NCI-H2029 (cell line): ENCODE measurements around the gene TRIAP1.
"Not testable (repeated sequence)": the region's sequence is repeated elsewhere in the genome, so short reads cannot be mapped to it uniquely, and the experiment has no call there.

Experiments used
- DNase-seq: peaks from one replicate; lab custom pipeline; 2025; lab: John Stamatoyannopoulos, UW

The TRIAP1 gene

DNA sequence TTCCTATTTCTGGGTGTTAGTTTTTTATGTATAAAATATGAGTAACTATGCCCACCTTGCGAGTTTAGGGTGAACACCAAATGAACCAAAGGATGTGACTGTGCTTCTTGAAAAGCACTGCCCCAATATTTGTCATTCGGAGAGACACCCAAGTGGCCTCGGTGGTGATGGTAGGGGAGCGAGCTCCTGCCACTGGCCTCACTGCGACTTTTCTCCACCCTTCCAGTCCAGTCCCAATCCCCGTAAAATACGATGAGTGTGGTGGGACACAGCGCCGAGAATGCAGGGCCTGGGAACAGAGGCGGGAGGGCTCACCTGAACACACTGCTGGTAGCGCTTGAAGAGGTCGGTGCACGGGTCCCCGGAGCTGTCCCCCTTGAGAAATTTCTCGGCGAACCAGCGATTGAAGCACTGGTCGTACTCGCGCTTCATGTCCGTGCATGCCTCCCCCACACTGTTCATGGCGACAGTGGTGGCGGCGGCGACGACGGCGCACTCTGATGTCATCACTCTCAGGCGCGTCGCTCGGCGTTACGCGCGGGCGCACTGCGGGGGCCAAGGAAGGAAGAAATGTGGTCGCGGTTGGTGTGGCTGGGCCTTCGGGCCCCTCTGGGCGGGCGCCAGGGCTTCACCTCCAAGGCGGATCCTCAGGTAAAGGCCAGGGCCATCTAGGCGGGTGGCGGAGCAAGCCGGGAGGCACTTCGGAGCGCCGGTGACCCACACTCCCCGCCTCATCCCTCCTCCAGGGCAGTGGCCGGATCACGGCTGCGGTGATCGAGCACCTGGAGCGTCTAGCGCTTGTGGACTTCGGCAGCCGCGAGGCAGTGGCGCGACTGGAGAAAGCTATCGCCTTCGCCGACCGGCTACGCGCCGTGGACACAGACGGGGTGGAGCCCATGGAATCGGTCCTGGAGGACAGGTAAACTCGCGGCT lies at the start of gene TRIAP1, which contains the start of gene GATC:
Gene TRIAP1 (minus strand): TSS at position 474 of the 933 bp plus-strand sequence. CDS start 12 bp downstream, at position 462.
Gene GATC (plus strand): TSS at position 534 of the 933 bp plus-strand sequence. CDS start 37 bp downstream, at position 571.
- peak; percentile 48 for DNase-seq

DNA sequence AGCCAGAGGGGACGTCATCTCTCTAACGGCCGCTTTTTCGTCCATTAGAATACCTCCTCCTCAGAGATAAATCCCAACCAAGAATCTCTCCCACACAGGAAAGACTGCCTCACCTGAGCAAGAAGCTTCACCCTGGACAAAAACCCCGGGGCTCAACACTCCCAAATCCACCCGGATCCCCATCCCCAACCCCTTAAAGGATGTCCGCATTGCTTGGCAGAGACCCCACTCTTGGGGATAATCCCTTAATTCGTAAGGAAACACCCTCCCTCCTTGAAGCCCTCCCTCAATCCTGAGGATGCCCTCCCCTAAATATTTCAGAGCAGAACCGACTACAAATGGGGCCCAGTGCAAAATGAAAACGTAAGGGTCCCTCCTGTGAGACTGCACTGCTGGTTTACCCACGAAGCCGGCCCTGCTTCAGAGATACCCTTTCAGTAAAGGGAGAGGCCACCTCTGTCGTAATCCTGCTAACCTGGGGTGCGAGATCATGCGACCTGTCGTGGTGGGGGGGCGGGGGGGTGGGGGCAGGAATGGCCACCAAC lies 49.1 kb upstream of the TRIAP1 start:
- DNase-seq, result no peak

DNA sequence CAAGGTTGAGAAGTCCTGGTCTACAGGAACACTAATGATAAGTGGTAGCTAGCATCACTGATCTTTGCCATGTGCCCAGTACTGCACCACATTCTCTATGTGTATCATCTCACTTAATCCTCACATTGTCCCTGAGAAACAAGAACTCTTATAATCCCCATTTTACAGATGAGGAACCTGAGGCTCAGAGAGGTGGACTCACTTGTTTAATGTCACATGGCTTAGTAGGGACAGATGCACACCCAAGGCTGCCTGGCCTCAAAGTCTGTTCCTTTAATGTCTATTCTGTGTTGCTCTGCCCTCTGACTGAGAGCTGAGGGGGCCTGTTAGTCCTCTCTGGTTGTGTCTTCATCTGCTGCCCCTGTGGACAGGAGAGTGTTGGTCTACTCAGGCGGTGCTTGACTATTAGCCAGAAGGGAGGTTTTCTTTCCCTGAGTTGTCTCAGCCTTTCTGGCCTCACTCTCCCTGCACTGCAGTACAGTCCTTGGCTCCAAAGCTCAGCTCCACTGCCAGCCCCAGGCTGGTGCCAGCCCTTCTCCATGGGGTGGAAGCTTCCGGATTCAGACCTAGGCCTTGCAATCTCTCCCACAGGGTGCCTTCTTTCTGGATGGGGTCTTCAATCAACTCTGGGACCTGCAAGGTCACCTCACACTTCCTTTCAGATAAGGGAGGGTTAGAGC lies 44.8 kb upstream of the TRIAP1 start:
- no peak for DNase-seq

DNA sequence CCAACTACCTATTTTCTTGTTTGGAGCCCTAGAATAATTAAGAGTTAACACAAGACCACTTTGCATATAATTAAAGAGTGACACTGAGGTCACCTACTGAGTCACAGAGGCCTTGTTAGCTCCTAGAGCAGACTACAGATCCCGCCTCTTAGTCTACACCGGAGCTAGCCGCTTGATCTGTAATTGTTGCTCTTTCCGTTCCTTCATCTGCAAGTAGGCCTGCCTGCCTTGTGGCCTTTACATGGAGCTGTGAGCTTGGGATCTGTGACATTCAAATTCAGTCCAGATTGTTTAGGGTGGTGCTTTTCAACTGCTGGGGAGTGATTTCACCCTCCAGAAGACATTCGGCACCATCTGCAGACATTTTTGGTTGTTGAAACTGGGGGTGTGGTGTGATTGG lies 44.1 kb upstream of the TRIAP1 start:
- no peak for DNase-seq

DNA sequence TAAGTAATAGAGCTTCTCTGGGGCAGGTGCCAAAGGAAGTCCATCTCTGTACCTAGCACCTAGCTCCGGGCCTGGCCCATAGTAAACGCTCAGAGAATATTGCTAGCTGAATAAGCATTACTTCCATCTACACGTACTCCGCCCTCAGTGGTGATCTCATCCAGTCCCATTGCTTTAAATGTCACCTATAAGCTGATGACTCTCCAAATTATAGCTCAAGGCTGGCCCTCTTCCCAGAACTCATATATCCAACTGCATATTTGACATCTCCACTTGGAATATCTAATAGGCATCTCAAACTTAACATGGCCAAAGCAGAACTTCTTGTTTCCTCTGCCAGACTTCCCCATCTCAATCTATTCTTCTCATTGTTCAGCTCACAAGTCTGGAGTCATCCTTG lies 42.8 kb upstream of the TRIAP1 start:
- DNase-seq, result no peak

DNA sequence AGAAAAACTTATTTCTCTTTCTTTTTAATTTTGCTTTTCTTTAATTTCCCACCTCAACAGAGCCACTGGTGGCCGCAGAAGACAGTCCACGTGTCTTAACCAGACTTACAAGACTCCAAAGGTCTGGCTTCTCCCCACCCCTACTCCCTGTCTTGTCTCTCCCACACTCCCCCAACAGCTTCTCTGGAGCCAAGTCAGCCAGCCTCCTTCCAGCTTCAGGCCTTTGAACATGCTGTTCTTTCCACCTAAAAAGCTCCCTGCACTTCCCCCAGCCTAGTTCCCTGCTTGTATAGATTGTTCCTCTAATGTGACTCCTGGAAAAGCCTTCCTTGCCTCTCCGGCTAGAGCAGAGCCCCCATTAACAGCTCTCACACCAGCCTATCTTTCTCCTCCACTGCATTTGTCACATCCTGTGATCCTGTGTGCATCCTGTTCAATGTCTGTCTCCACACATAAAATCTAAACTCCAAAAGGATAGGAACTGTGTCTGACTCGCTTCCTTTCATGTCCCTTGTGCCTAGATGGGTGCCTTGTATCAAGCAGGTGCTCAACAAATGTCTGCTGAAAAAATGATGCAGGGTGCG lies 42.0 kb upstream of the TRIAP1 start:
- DNase-seq, result no peak

DNA sequence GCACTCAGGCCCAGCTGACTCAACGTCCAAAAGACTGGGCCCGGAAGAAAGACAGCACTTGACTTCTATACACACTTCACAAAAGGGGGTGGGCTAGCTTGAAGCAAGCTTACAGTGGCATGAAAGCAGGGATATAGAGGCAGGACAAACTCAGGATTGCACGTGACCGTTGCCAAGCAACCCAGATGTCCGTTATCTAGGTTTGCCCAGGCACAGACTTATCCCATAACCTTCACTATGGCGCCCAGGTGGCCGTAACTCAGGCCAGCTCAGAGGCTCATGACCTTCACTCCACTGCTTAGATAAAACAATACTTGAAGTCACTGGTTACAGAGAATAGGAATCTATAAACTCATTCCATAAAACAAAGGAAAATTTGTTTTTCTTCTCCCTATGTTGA lies 41.4 kb upstream of the TRIAP1 start:
- not testable (repeated sequence) for DNase-seq

DNA sequence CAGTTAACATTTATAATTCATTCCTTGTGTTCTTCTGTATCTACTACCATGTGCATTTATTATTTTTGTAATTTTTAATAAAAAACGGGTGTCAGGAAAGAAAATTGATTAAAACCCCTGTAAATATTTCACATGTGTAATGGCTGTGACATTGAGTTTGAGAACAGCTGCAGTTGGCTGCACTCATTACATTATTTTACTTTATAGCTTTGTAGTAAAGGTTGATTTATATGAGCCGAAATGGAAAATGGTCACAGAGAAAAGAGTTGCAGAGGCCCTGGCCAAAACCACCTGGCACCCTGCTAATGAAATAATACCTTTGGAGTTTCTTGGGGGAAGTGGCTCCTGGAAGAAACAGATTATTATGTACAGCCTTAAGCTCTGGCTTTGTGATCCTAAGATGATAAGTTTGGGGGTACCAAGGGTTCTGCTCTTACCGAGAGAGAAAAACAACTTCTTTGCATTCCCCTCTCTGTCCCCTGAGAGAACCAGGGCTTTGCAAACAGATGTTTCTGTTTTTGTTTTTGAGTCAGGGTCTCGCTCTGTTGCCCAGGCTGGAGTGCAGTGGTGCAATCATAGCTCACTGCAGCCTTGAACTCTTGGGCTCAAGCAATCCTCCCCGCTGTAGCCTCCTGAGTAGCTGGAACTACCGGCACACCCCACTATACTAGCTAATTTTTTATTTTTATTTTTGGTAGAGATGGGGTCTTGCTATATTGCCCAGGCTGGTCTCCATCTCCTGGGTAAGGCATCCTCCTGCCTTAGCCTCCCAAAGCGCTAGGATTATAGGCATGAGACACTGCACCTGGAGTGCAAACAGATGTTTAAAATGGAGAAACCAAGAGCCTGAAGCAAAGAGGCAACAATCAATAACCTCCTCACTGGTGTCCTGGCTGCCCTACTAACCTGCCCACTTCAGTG lies 40.0 kb upstream of the TRIAP1 start:
- no peak for DNase-seq

DNA sequence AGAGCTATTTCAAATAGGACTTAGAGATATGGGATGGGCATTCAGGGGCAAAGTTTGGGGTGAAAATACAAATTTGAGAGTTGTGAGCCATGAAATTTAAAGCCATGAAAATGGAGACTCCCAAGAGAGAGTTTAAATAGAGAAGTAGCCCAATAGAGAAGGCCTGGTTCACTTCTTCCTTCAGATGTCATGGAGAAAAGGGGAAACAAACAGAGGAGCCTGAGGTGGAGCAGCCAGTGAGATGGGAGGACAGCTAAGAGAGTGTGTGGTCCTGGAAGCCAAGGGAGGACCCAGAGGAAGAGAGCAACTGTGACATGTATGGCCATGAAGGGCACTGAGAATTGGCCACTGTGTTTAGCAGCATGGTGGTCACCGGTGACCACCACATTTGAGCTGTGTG lies 37.4 kb upstream of the TRIAP1 start:
- DNase-seq, result no peak

DNA sequence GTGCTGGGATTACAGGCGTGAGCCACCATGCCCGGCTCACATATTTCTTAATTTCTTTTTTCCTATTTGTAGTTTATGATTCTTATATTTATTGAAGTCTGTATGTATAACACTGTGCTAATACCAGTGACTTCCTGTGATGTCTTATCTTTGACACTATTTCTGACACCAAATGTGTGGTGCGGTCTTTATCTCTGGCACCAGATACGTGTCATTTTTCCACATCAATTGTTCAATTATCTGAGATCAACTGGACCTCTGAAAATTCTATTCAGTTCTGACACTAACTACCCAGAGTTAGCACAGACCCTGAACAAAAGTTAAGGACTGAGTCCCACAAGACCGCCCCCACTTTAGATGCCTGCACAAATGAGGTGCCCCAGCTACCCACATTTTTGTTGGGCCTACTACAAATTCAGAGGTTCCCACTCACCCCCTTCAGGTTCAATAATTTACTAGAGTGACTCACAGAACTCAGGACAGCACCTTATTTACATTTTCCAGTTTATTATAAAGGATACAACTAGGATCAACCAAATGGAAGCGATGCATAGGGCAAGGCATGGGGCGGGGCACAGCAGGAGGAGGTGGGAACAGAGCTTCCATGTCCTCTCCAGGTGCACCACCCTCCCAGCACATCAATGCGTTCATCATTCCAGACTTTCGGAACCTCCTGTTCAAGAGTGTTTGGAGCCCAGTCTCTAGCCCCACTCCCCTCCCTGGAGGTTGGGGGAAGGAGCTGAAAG lies 35.0 kb upstream of the TRIAP1 start:
- no peak for DNase-seq

DNA sequence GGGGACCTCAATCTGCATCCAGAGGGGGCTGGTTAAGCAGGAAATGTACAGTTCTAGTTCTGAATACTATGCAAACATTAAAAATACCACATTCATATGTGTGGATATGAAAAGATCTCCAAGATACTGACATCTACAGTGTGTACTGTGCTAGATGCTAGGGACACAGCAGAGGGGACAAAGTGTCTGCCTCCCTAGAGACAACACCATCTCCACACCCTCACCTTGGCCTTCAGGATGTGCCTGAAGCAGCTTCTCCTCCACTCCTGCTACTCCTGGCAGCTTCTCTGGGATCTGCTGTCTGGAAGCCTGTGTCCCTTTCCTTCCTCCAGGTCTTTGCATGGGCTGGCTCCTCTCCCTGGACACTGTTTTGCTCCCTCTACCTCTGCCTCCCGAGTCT lies 34.0 kb upstream of the TRIAP1 start:
- no peak for DNase-seq

DNA sequence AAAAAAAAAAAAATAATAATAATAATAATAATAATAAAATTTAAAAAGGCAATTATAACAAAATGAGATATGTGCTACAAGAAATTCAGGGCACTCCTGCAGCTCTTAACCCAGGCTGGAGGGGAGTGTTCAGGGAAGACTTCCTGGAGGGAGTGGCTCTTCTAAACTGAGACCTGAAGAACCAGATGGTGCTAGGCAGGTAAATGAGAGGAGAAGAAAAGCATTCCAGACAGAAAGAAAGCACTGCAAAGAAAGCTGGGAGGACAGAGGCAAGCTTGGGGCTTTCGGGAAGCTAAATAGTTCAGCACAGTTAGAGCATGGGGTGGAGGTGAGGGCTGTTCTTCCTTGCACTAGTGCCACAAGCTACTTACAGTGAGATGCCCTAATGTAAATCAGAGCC lies 33.3 kb upstream of the TRIAP1 start:
- DNase-seq, result no peak

DNA sequence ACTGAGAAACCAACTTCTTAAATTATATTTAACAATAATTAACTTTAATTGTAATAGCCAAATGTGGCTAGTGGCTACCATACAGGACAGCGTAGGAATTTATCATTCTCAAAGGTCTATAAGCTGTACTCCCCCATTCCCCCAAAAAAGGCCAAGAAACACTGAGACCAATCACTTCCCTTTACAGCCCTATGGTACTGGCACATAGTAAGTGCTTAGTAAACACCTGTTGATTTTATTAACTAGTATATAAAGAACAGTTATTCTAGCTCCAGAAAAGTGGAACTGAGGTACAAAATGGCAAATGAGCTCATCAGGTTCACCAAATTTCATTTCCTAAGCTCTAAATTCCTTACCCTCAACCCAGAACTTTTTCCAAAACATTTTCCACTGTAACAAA lies 29.5 kb upstream of the TRIAP1 start:
- DNase-seq, result no peak

DNA sequence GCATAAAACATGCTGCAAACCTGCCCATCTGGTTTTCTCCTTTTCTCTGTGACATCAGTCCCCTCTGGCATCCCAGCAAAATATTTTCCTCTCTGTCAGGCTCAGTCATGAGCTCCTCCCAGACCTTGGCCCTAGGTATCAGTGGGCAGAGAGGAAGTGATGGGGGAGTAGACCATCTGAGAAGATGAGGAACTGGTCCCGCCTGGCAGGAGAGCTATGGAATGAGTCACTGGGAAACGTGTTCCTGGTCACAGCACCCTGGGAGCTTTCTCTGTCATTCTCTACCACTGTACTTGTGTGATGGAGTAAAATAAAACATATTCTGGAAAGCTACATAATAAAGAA lies 28.4 kb upstream of the TRIAP1 start:
- no peak for DNase-seq

DNA sequence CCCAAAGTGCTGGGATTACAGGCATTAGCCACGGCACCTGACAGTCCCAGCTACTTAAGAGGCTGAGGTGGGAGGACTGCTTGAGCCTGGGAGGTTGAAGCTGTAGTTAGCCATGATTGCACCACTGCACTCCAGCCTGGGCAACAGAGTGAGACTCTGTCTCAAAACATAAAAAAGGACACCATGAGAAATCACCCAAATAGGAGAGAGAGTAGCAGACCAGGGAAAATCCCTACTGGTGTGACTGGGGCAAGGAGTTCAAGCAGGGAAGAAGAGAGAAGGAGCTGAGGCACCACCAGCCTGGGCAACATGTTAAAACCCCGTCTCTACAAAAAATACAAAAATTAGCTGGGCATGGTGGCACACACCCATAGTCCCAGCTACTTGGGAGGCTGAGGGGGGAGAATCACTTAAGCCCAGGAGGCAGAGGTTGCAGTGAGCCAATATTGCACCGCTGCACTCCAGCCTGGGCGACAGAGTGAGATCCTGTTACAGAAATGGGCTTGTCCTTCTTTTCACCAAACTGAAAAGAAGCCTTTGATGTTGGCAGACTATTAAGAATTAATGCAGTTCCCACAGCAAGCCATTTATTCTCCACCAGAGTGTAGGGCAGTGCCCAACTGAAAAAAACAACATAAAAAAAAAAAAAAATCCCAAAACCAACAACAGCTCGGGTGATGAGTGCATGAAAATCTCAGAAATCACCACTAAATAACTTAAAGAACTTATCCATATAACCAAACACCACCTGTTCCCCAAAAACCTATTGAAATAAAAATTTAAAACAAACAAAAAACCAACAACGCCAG lies 27.8 kb upstream of the TRIAP1 start:
- peak; percentile 13 for DNase-seq

DNA sequence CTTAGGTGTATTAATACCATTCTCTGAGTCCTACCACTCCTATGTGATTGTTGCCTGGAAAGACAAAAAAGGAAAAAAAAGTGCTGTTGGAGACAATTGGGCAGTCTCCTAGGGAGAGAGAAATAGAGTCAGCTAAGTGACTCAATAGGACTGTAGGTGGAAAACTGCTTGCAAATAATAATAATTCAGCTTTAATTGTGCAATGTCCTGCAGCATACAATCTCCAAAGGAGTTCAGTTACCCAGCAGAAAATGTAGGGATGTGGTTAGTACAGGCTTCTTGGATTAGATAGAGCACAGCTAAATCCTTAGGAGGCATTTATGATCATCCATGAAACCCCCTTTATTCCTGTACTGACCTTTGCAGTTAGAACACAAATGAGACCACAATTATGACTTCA lies 26.3 kb upstream of the TRIAP1 start:
- no peak for DNase-seq

DNA sequence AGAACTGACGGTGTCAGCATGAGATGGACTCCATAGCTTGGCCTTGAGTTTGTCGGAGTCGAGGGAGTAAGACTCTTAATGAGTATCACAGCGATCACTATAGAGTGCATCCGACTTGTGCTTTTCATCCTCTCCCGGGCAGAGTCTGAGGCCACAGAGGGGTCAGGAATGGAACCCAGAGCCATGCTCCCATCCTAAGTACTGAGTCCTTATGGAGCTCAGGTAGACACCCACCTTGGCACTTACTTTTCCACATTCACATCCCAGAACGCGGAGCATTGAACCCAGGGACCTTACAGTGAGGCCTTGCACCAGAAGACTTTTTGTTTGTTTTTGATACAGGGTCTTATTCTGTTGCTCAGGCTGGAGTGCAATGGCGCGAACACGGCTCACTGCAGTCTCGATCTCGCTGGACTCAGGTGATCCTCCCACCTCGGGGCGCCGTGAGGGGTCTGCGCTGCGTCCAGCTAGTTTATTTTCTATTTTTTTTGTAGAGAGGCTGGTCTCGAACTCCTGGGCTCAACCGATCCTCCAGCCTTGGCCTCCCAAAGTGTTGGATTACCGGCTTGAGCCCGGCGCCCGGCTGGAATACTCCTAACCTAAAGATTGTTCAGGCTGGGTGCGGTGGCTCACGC lies 24.1 kb upstream of the TRIAP1 start:
- DNase-seq, result no peak

DNA sequence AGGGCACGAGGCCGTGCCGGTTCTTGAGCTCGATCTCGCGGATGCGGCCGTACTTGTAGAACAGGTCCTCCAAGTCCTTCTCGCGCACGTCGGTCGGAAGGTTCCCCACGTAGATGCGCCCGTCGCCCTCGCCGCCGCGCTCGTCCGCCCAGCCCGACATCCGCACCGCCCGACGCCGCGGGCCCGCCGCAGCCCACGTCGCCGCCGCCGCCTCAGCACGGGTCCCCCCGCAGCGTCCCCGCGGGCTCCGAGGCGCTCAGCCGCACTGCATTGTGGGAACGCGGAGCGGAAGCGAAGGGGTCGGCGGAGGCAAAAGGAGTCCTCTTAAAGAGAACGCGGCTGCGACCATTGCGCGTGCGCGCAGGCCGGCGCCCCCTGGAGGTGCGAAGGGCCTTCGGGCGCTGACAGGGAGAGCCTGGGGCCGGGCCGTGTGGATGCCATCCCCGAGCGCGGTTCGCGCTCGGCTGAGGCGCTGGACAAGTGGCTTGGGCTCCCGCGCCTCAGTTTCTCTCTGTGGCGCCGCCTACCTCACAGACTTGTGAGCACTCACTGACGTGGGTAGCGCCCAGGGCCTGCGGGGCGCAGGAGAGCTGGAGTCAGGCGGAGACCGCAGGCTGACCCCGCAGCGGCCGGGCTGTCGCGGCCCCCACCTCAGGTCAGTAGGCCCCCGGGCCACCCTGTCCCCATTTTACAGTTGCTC lies 23.4 kb upstream of the TRIAP1 start, which contains the start of gene SRSF9:
Gene SRSF9 (minus strand): TSS at position 299 of the 700 bp plus-strand sequence. CDS start 139 bp downstream, at position 160.
- peak; percentile 91 for DNase-seq
